HL-60 (cell line): Measurements from ENCODE around the gene NR3C1.
A peak's percentile ranks its signal among the peaks of the same experiment; 100 is the strongest.

ENCODE experiments used
- DNase-seq, 2 experiments: peaks; one replicate each; pipeline ENCODE4 v3.0.0-alpha.2; 2010 to 2020; ENCODE audit warnings: low read depth in 1 of 2, low spot score in 1 of 2
- H3K27ac ChIP-seq: fragments of 250-450 bp; sonication (Bioruptor Pico); replicated peaks from 2 replicates; pipeline ENCODE4 v1.5.1; 2020; ENCODE audit warnings: mild to moderate bottlenecking, moderate library complexity
- H3K27me3 ChIP-seq: fragments of 250-450 bp; sonication (Bioruptor Pico); 2 replicates; pipeline ENCODE4 v1.5.1; 2021; ENCODE audit warnings: mild to moderate bottlenecking, moderate library complexity; ENCODE audit not compliant: insufficient read depth, poor library complexity, severe bottlenecking
- H3K4me3 ChIP-seq: replicated peaks from 2 replicates; pipeline ENCODE4 v1.5.1; 2011; ENCODE audit warnings: mild to moderate bottlenecking, control low read depth, low read length; ENCODE audit not compliant: insufficient read depth
- CTCF ChIP-seq: IDR thresholded peaks from one replicate; pipeline ENCODE4 v1.5.1; 2011; ENCODE audit warnings: low read length, control low read depth, inconsistent platforms; ENCODE audit not compliant: insufficient read depth
- GABPA ChIP-seq: IDR thresholded peaks from 2 replicates; pipeline ENCODE4 v1.6.1; 2012; ENCODE audit warnings: low read depth
- POLR2AphosphoS5 ChIP-seq: IDR thresholded peaks from 2 replicates; pipeline ENCODE4 v1.6.1; 2012; ENCODE audit warnings: low read depth
- REST ChIP-seq: IDR thresholded peaks from 2 replicates; pipeline ENCODE4 v1.6.1; 2012; ENCODE audit warnings: low read depth; ENCODE audit not compliant: insufficient replicate concordance
- SPI1 ChIP-seq: IDR thresholded peaks from 2 replicates; pipeline ENCODE4 v1.6.1; 2012; ENCODE audit warnings: low read depth, mild to moderate bottlenecking, borderline replicate concordance

NR3C1 gene

GRCh38 chr5:143233031-143233430, 170.5 kb downstream of the NR3C1 start:
- H3K27ac ChIP-seq, result no peak overlapping the region
- TF ChIP-seq GABPA, result no peak
- TF ChIP-seq POLR2AphosphoS5, result no peak
- TF ChIP-seq REST, result no peak
- no peak for TF ChIP-seq CTCF
- no peak for TF ChIP-seq SPI1
- no peaks in the 10 kb centered on the region for H3K27me3 ChIP-seq
- H3K4me3 ChIP-seq, result no peak overlapping the region
- peak in 1 of 2 experiments; percentile 7 for DNase-seq

GRCh38 chr5:143231973-143232812, 171.3 kb downstream of the NR3C1 start:
- no peaks in the 10 kb centered on the region for H3K27me3 ChIP-seq
- no peak overlapping the region for H3K4me3 ChIP-seq
- no peak overlapping the region for H3K27ac ChIP-seq
- TF ChIP-seq REST, result no peak
- no peak for DNase-seq

- Histone ChIP-seq H3K27ac (no peak overlapping the region), H3K4me3 (no peak overlapping the region), H3K27me3 (no peaks in the 10 kb centered on the region)
- no peak for DNase-seq
- TF ChIP-seq GABPA, result no peak
- no peak for TF ChIP-seq POLR2AphosphoS5
- no peak for TF ChIP-seq REST
Measured at GRCh38 chr5:143231416-143231815, 172.1 kb downstream of the NR3C1 start.

GRCh38 chr5:143230676-143230996, 172.8 kb downstream of the NR3C1 start:
- DNase-seq, result no peak
- Histone ChIP-seq H3K27ac (no peak overlapping the region), H3K4me3 (no peak overlapping the region), H3K27me3 (no peaks in the 10 kb centered on the region)
- no peak for TF ChIP-seq REST
- no peak for TF ChIP-seq CTCF
- no peak for TF ChIP-seq POLR2AphosphoS5
- TF ChIP-seq GABPA, result no peak
- TF ChIP-seq SPI1, result no peak
